HepG2 (cell line): ENCODE results near the gene MAD2L2.

ENCODE experiments used
- BRD4 ChIP-seq: sonication (generic); formaldehyde crosslinking; IDR thresholded peaks from 2 replicates; pipeline ENCODE4 v1.4.0; 2020; ENCODE audit warnings: missing genetic modification reagents
- PCBP2 ChIP-seq: fragments of 200-400 bp; formaldehyde crosslinking; optimal IDR thresholded peaks from 2 replicates; pipeline ENCODE3; 2018; ENCODE audit warnings: low read length, low read depth; ENCODE audit not compliant: poor library complexity, severe bottlenecking
- POGZ ChIP-seq: sonication (generic); formaldehyde crosslinking; IDR thresholded peaks from 2 replicates; pipeline ENCODE4 v1.4.0; 2020; ENCODE audit warnings: mild to moderate bottlenecking, missing genetic modification reagents
- SIN3A ChIP-seq: IDR thresholded peaks from 2 replicates; pipeline ENCODE4 v1.6.1; 2011; ENCODE audit warnings: low read depth, mild to moderate bottlenecking, control low read depth, low read length, borderline replicate concordance
- TARDBP ChIP-seq: sonication (generic); formaldehyde crosslinking; IDR thresholded peaks from 2 replicates; pipeline ENCODE4 v1.8.0; 2022; ENCODE audit warnings: mild to moderate bottlenecking, missing genetic modification reagents
- ZNF431 ChIP-seq: sonication (generic); formaldehyde crosslinking; IDR thresholded peaks from 2 replicates; pipeline ENCODE4 v1.9.0; 2022; ENCODE audit warnings: missing genetic modification reagents, low read depth, mild to moderate bottlenecking, borderline replicate concordance

GRCh38 chr1:11704691-11705475 lies 23.9 kb upstream of the MAD2L2 start:
- no peak for TF ChIP-seq POGZ (CRISPR knock-in tag)
- TF ChIP-seq SIN3A: no peak
- no peak for TF ChIP-seq PCBP2
- TF ChIP-seq BRD4 (CRISPR knock-in tag): no peak
- no peak for TF ChIP-seq TARDBP (CRISPR knock-in tag)
- TF ChIP-seq ZNF431: no peak
